HCEC 1CT (cell line): ENCODE measurements around the gene LBHD2.

Experiments
- DNase-seq: peaks from one replicate; pipeline ENCODE4 v3.0.0-alpha.2; 2017

The LBHD2 gene

GRCh38 chr14:103122585-103122946 lies 38.6 kb downstream of the LBHD2 start:
- no peak for DNase-seq

DNA sequence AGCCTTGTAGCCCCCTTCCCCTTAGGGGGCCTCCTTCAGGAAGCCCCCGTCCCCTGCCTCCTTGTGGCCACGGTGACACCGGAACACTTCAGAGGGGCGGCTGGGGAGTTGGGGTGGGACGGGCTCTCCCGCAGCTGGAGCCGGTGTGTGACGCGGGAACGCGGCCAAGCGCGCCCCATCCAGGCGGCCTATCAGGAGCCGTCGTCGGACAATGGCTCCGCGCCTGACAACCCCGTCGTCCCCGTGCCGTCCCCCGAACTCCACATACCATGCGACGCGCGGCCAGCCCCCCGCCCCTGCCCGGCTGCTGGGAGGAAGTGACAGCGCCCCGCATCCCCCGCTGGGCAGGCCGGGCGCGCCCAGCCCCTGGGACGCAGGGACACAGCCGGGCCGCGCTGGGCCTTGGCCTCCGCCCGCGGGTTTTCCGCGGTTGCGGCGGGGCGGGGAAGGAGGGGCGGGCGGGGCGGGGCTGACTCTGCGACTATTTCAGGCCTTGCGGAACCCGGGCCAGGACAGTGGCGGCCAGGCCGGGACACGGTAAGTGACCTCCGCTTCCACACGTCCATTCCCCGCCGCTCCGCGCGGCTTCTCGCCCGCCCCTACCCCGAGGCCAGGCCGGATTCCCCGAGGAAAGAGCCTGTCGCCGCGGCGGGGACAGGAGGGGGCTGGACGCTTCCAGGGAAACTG lies 39.1 kb downstream of the LBHD2 start, which contains the start of gene TNFAIP2:
TSS of gene TNFAIP2 (plus strand) at position 515 of the 687 bp plus-strand sequence. CDS start 2,997 bp downstream, outside the sequence.
- no peak for DNase-seq

GRCh38 chr14:103123634-103124500 lies 39.9 kb downstream of the LBHD2 start:
- DNase-seq: peak; percentile 20

GRCh38 chr14:103124501-103125001 lies 40.5 kb downstream of the LBHD2 start:
- DNase-seq: no peak

GRCh38 chr14:103125098-103126070 lies 41.4 kb downstream of the LBHD2 start:
- DNase-seq: no peak

DNA sequence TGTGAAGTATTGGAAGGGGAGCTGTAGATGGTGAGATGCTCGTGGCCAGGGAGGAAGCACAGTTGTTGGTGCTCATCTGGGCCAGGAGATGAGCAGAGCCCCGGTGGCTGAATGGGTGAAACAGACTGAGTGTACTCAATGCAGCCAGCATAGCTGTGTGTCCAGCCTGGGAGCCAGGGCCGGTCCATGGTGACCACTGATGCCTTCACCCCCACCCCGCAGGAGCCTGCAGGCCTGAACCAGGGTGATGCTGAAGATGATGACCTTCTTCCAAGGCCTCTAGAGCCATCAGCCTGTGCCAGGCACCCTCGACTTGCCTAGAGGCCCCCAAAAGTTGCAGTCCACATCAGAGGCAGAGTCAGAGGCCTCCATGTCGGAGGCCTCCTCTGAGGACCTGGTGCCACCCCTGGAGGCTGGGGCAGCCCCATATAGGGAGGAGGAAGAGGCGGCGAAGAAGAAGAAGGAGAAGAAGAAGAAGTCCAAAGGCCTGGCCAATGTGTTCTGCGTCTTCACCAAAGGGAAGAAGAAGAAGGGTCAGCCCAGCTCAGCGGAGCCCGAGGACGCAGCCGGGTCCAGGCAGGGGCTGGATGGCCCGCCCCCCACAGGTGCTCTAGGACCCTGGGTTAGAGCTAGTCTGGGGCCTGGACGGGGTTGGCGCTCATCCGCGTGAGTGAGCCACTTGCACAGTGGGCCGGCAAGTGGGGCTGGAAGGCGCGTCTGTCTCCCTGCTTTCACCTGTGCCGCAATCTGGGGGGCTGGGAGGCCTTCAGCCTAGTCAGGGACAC lies 42.3 kb downstream of the LBHD2 start:
- no peak for DNase-seq

- no peak for DNase-seq
These were observed 42.9 kb downstream of the LBHD2 start for GRCh38 chr14:103126873-103127304.

GRCh38 chr14:103127356-103127755 lies 43.3 kb downstream of the LBHD2 start:
- DNase-seq: no peak

GRCh38 chr14:103127861-103128598 lies 44.0 kb downstream of the LBHD2 start:
- no peak for DNase-seq

DNA sequence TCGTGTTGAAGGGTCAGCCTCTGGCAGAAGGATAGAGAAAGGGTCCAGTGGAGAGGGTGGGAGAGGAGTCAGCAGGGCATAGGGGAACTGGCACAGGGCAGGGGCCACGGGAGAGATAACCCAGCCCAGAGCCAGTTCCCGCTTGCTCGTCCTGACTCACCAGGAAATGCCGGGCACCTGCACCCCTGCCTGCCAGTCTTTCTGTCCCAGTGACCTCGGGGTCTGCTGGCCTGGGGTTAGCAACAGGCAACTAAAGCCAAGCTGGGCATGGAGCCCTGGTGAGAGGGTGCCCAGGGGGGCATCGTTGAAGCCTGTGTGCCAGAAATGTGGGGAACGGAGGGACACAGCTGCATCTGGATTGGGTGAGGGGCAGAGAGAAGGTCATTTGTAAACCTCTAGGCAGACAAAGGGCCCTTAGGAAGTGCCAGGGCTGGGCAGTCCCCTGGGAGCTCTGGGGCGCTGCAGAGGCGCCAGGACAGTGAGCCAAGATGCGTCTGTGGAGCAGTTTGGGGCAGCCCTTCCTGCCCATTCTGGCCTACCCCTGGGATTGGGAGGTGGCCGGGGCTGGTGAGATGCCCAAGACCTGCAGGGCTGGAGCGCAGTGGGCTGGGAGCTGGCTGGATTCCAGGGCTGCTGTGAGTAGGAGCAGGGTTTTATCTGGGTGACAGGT lies 44.8 kb downstream of the LBHD2 start:
- DNase-seq: no peak

DNA sequence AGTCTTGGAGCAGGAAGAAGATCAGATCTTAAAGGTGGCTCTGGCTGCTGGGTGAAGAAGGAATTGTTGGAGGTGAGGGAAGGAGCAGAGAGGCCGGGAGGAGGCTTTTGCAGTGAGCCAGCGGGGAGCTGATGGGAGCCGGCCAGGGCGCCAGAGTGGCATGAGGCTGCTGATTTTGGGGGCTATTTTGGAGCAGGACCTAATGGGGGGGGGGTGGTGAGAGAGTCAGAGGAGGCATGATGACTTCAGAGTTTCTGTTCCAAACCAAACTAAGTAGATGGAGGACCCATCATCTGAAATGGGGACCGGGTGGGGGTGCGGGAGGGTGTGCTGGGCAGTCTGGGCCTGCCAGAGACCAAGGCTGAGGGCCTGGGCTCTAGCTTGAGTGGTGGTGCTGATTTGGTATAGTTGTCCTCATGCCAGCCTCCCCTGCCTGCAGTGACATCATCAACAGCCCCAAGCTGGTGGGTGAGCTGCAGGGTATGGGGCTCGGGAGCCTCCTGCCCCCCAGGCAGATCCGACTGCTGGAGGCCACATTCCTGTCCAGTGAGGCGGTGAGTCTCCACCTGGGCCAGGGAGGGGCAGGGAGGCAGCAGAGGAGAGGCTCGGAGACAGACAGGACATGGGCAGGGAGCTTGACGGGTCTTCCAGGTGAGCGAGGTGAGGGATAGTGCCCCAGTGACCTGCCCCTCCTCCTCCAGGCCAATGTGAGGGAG lies 45.4 kb downstream of the LBHD2 start:
- no peak for DNase-seq

DNA sequence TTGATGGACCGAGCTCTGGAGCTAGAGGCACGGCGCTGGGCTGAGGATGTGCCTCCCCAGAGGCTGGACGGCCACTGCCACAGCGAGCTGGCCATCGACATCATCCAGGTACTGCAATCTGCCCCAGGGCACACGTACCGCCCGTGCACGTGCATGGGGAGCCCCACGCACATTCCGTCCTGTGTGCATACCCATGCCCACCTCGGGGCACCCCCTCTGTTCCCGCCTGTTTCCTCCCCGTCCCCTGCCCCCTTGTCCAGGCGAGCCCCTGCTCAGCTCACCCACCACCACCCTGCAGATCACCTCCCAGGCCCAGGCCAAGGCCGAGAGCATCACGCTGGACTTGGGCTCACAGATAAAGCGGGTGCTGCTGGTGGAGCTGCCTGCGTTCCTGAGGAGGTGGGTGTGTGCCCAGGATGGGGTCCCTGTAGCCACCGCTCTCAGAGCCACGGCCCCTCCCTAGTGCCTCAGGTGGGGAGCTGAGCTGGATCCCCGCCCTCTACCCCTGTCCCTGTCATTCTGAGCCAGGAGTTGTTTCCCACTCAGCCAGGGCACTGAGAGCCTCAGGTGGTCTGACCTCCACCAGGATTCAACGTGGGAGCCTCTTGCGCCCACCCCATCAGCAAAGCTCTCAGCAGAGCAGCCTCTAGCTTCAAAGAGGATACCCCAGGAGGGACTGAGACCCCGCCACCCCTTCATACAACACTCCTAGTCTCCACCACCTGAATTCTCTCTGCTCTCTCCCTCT lies 46.2 kb downstream of the LBHD2 start:
- no peak for DNase-seq

DNA sequence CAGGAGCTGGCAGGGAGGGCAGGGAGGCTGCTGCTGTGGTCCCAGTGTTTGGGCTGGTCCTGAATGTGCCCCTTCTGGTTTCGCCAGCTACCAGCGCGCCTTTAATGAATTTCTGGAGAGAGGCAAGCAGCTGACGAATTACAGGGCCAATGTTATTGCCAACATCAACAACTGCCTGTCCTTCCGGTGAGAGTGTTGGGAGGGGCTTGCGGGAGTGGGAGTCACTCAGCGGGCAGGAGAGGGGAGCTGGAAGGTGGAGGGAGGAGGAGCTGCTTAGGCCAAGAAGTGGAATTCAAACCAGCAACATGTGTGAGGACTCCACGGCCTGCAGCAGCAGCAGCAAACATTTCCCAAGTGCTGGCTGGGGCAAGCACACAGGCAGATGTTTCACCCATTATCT lies 47.0 kb downstream of the LBHD2 start:
- DNase-seq: no peak

- no peak for DNase-seq
These were observed 47.6 kb downstream of the LBHD2 start for GRCh38 chr14:103131580-103131979.

- DNase-seq: no peak
These were observed 48.6 kb downstream of the LBHD2 start for GRCh38 chr14:103132381-103133209.

DNA sequence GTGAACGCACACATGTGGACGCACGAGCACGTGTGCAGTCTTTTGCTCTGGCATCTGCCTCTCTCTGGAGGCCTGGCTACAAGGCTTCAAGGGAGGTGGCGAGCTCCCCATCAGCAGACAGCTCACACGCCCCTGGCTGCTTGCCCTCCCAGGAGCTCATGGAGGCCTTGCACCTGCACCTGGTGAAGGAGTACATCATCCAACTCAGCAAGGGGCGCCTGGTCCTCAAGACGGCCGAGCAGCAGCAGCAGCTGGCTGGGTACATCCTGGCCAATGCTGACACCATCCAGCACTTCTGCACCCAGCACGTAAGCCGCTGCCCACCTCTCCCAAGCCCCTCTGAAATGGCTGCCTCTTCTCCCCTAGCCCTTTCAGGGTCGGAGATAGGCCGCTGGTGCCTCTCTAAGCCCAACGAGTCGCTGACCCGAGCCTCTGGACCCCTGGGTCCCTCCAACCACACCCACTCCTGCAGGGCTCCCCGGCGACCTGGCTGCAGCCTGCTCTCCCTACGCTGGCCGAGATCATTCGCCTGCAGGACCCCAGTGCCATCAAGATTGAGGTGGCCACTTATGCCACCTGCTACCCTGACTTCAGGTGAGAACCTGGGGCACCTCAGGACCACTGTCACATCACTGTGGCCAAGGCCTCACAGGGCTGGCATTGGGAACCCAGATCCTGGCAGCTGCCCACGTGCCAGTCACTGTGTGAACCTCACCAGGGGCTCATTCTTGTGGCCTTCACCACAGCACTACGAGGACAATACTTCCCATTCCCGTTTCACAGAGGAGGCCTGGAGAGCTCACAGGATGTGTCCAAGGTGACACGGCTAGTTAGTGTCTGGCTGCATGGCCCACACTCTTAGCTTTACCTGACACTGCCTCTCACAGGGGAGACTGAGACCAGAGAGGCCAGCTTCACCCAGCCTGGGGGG lies 49.5 kb downstream of the LBHD2 start:
- no peak for DNase-seq

DNA sequence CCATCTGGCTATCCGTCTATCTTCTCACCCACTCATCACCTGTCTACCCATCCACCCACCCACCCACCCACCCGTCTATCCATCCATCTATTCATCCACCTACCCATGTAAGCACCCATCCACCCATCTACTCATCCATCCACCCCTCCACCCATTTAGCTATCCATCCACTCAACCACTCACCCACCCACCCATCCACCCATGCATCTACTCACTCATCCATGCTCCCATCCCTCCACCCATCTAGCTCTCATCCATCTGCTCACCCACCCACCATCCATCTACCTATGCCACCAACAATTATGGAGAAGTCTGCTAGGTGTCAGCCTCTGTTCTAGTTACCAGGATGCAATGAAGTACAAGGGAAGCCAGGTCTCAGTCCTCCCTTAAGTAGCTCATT lies 50.4 kb downstream of the LBHD2 start:
- DNase-seq: no peak
